Measurements from ENCODE around the gene PPM1J. TPM values are rescaled to one million over a fixed set of nuclear protein-coding genes. Genes with fewer than 3 reads are reported as not detected.

PPM1J gene
- total RNA-seq, 1 donor from 2014 or later: 7.9 TPM

- TF ChIP-seq, protein P1, sequence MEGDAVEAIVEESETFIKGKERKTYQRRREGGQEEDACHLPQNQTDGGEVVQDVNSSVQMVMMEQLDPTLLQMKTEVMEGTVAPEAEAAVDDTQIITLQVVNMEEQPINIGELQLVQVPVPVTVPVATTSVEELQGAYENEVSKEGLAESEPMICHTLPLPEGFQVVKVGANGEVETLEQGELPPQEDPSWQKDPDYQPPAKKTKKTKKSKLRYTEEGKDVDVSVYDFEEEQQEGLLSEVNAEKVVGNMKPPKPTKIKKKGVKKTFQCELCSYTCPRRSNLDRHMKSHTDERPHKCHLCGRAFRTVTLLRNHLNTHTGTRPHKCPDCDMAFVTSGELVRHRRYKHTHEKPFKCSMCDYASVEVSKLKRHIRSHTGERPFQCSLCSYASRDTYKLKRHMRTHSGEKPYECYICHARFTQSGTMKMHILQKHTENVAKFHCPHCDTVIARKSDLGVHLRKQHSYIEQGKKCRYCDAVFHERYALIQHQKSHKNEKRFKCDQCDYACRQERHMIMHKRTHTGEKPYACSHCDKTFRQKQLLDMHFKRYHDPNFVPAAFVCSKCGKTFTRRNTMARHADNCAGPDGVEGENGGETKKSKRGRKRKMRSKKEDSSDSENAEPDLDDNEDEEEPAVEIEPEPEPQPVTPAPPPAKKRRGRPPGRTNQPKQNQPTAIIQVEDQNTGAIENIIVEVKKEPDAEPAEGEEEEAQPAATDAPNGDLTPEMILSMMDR (IDR thresholded peaks at IDR 0.05): no peak
- TF ChIP-seq POLR2A (IDR thresholded peaks at IDR 0.05) (no peak), POLR2AphosphoS5 (IDR thresholded peaks at IDR 0.05; ENCODE audit: insufficient read depth in 1 of 2, low read depth in 1 of 2) (no peak)
- H3K27ac ChIP-seq: no peak overlapping the region
- H3K4me3 ChIP-seq: no peak overlapping the region
- DNase-seq (ENCODE audit: extremely low spot score in 2 of 2): no peak
- intact Hi-C loops (cut with DNase I): loop anchor here (5.0 to 10.0 kb wide), 2 partner anchors 39 to 364 kb away; partner anchors contain the start of genes LRIG2 and MOV10
- H3K36me3 ChIP-seq: no peaks in the 10 kb centered on the region
- H3K27me3 ChIP-seq: no peaks in the 10 kb centered on the region
- H3K4me1 ChIP-seq: peaks cover 29% of the 10 kb centered on the region
- H3K9me3 ChIP-seq: no peaks in the 10 kb centered on the region
These were observed 4.1 kb downstream of the PPM1J start for GRCh38 chr1:112711041-112711440.

DNA sequence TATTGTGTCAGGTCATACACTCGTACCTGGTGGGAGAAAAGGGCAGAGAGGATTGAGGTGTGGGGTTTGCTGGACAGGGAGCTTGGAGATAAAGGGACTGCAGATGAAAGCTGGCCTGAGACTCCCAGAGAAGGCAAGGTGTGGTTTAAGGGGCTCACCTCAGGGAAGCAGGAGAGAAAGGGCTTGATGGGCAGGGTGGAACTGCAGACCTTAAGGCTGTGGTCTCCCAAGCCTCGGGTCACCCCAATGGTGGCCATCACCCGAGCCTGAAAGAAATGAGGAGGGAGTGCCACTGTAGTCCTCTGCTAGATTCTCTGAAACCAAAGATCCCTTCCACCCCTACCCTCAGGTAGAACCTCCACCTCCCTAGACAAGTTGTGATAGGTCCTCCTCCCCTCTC is 4.5 kb downstream of the PPM1J start:
- TF ChIP-seq POLR2A (IDR thresholded peaks at IDR 0.05) (no peak), POLR2AphosphoS5 (IDR thresholded peaks at IDR 0.05; ENCODE audit: insufficient read depth in 1 of 2, low read depth in 1 of 2) (no peak)
- TF ChIP-seq, protein P1 (IDR thresholded peaks at IDR 0.05): no peak
- Histone ChIP-seq H3K27ac (no peak overlapping the region), H3K36me3 (no peaks in the 10 kb centered on the region), H3K27me3 (no peaks in the 10 kb centered on the region), H3K4me1 (peaks cover 29% of the 10 kb centered on the region), H3K4me3 (no peak overlapping the region), H3K9me3 (no peaks in the 10 kb centered on the region)
- intact Hi-C loops (cut with DNase I): loop anchor here (5.0 to 10.0 kb wide), 2 partner anchors 38 to 364 kb away; partner anchors contain the start of genes LRIG2 and MOV10
- DNase-seq (ENCODE audit: extremely low spot score in 2 of 2): no peak

DNA sequence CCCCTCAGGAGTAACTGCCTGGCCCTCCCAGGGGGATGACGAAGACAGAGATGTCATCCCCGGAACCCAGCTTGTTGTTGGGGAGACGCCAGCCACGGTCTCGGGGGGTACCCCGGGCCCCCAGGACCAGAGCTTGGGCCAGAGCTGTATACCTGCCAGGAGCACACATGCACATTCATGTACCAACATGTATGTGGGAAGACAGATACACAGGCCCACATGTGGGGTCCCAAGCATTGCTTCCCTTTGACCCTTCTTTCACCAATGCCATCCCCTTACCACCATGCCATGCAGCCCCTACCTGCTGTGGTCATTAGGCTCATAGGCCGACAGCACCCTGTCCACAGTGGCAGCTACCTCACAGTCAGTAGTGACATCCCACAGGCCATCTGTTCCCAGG is 5.0 kb downstream of the PPM1J start:
- no peaks in the 10 kb centered on the region for H3K36me3 ChIP-seq
- no peaks in the 10 kb centered on the region for H3K27me3 ChIP-seq
- intact Hi-C loops (cut with DNase I): loop anchor here (5.0 to 10.0 kb wide), 2 partner anchors 38 to 365 kb away; partner anchors contain the start of genes LRIG2 and MOV10
- no peak for DNase-seq (ENCODE audit: extremely low spot score in 2 of 2)
- H3K9me3 ChIP-seq: no peaks in the 10 kb centered on the region
- peaks cover 32% of the 10 kb centered on the region for H3K4me1 ChIP-seq
- TF ChIP-seq POLR2AphosphoS5 (IDR thresholded peaks at IDR 0.05; ENCODE audit: insufficient read depth in 1 of 2, low read depth in 1 of 2): no peak
- TF ChIP-seq POLR2A (IDR thresholded peaks at IDR 0.05): no peak
- TF ChIP-seq, protein P1 (IDR thresholded peaks at IDR 0.05): no peak
- H3K4me3 ChIP-seq: no peak overlapping the region
- H3K27ac ChIP-seq: no peak overlapping the region

GRCh38 chr1:112708489-112708888 is 6.6 kb downstream of the PPM1J start:
- TF ChIP-seq POLR2AphosphoS5 (IDR thresholded peaks at IDR 0.05; ENCODE audit: insufficient read depth in 1 of 2, low read depth in 1 of 2) (no peak), POLR2A (IDR thresholded peaks at IDR 0.05) (no peak)
- TF ChIP-seq, protein P1 (IDR thresholded peaks at IDR 0.05): no peak
- H3K27ac ChIP-seq: no peak overlapping the region
- H3K4me1 ChIP-seq: peaks cover 33% of the 10 kb centered on the region
- no peaks in the 10 kb centered on the region for H3K27me3 ChIP-seq
- peaks cover 0 to 4% of the 10 kb centered on the region in 2 donors for H3K36me3 ChIP-seq
- H3K9me3 ChIP-seq: no peaks in the 10 kb centered on the region
- no peak for DNase-seq (ENCODE audit: extremely low spot score in 2 of 2)
- intact Hi-C loops (cut with DNase I): loop anchor here (5.0 kb wide), 1 partner anchor 316 kb away; no protein-coding TSS in a partner anchor
- no peak overlapping the region for H3K4me3 ChIP-seq

GRCh38 chr1:112708002-112708448 is 7.1 kb downstream of the PPM1J start:
- H3K27ac ChIP-seq: peak overlapping the region; percentile 99
- no peak overlapping the region for H3K4me3 ChIP-seq
- TF ChIP-seq, protein P1 (IDR thresholded peaks at IDR 0.05): no peak
- no peak for TF ChIP-seq POLR2A (IDR thresholded peaks at IDR 0.05)
- TF ChIP-seq POLR2AphosphoS5 (IDR thresholded peaks at IDR 0.05; ENCODE audit: insufficient read depth in 1 of 2, low read depth in 1 of 2): no peak
- peaks cover 0 to 9% of the 10 kb centered on the region in 2 donors for H3K36me3 ChIP-seq
- H3K27me3 ChIP-seq: no peaks in the 10 kb centered on the region
- intact Hi-C loops (cut with DNase I): loop anchor here (5.0 kb wide), 1 partner anchor 316 kb away; no protein-coding TSS in a partner anchor
- H3K4me1 ChIP-seq: peaks cover 36% of the 10 kb centered on the region
- DNase-seq (ENCODE audit: extremely low spot score in 2 of 2): no peak
- no peaks in the 10 kb centered on the region for H3K9me3 ChIP-seq
